GM23338 (cell line): ENCODE measurements around the gene P3H4. TPM values are rescaled to one million over a fixed set of nuclear protein-coding genes. Genes with fewer than 3 reads are reported as not detected.

Source experiments
- ATAC-seq: fragments of 200-7000 bp; cut with Tn5 transposase; 3 replicates; pipeline ENCODE4 v1.9.1; 2020
- DNase-seq: peaks from one replicate; pipeline ENCODE4 v3.0.0-alpha.2; 2015; ENCODE audit warnings: low spot score
- H2AFZ ChIP-seq: fragments of 200-600 bp; sonication (generic); 2 replicates; pipeline ENCODE4 v1.8.0; 2016; ENCODE audit warnings: antibody characterized with exemption, mild to moderate bottlenecking, moderate library complexity
- H3F3A ChIP-seq: fragments of 200-600 bp; sonication (generic); replicated peaks from 2 replicates; pipeline ENCODE4 v1.8.0; 2017; ENCODE audit warnings: antibody characterized with exemption, mixed run types, low read depth
- H3K27ac ChIP-seq: fragments of 200-600 bp; sonication (generic); 2 replicates; pipeline ENCODE4 v1.6.1; 2016; ENCODE audit warnings: low read depth
- H3K27me3 ChIP-seq: fragments of 200-600 bp; sonication (generic); 2 replicates; pipeline ENCODE4 v1.8.0; 2016; ENCODE audit warnings: mild to moderate bottlenecking, mixed run types, moderate library complexity; ENCODE audit not compliant: insufficient read depth
- H3K36me3 ChIP-seq: fragments of 200-600 bp; sonication (generic); 2 replicates; pipeline ENCODE4 v1.8.0; 2016; ENCODE audit warnings: mild to moderate bottlenecking; ENCODE audit not compliant: insufficient read depth
- H3K4me1 ChIP-seq: fragments of 200-600 bp; sonication (generic); 2 replicates; pipeline ENCODE4 v1.8.0; 2016; ENCODE audit warnings: mild to moderate bottlenecking, moderate library complexity; ENCODE audit not compliant: insufficient read depth
- H3K4me2 ChIP-seq: fragments of 200-600 bp; sonication (generic); 2 replicates; pipeline ENCODE4 v1.7.1; 2017; ENCODE audit warnings: mixed run types
- H3K4me3 ChIP-seq: fragments of 200-600 bp; sonication (generic); 2 replicates; pipeline ENCODE4 v1.6.1; 2016; ENCODE audit warnings: mixed run types
- H3K79me2 ChIP-seq: fragments of 200-600 bp; sonication (generic); replicated peaks from 2 replicates; pipeline ENCODE4 v1.8.0; 2017; ENCODE audit warnings: mild to moderate bottlenecking; ENCODE audit not compliant: insufficient read depth
- H3K9me2 ChIP-seq: fragments of 200-600 bp; sonication (generic); 2 replicates; pipeline ENCODE4 v1.8.0; 2017; ENCODE audit not compliant: insufficient read depth
- H4K20me1 ChIP-seq: fragments of 200-600 bp; sonication (generic); replicated peaks from 2 replicates; pipeline ENCODE4 v1.8.0; 2017; ENCODE audit warnings: mild to moderate bottlenecking; ENCODE audit not compliant: insufficient read depth
- H3K27ac Mint-ChIP-seq: 2 replicates; pipeline ENCODE4 v1.8.0; 2020; ENCODE audit warnings: inconsistent platforms, mild to moderate bottlenecking, moderate library complexity, mixed read lengths
- H3K27me3 Mint-ChIP-seq: 3 replicates; pipeline ENCODE4 v1.8.0; 2022; ENCODE audit warnings: low read depth, mild to moderate bottlenecking, moderate library complexity, mixed read lengths, inconsistent platforms; ENCODE audit not compliant: insufficient read depth, poor library complexity
- H3K36me3 Mint-ChIP-seq: 3 replicates; pipeline ENCODE4 v1.8.0; 2021; ENCODE audit warnings: low read depth, mild to moderate bottlenecking, inconsistent platforms, moderate library complexity, mixed read lengths
- H3K4me1 Mint-ChIP-seq: 3 replicates; pipeline ENCODE4 v1.8.0; 2020; ENCODE audit warnings: mild to moderate bottlenecking, inconsistent platforms, mixed read lengths
- H3K4me3 Mint-ChIP-seq: 3 replicates; pipeline ENCODE4 v1.8.0; 2021; ENCODE audit warnings: moderate library complexity, mild to moderate bottlenecking, inconsistent platforms, mixed read lengths
- H3K9me3 Mint-ChIP-seq: 3 replicates; pipeline ENCODE4 v1.8.0; 2020; ENCODE audit warnings: moderate library complexity, mild to moderate bottlenecking, inconsistent platforms, mixed read lengths
- CREB1 ChIP-seq: fragments of 250-450 bp; sonication (Bioruptor Pico); IDR thresholded peaks from 2 replicates; pipeline ENCODE4 v1.5.0; 2020; ENCODE audit warnings: low read depth, mild to moderate bottlenecking, moderate library complexity
- EZH2 ChIP-seq: fragments of 200-600 bp; sonication (generic); IDR thresholded peaks from one replicate; pipeline ENCODE4 v1.8.0; 2017; ENCODE audit warnings: antibody characterized with exemption, mild to moderate bottlenecking, low read depth; ENCODE audit not compliant: unreplicated experiment
- EZH2phosphoT487 ChIP-seq: fragments of 200-600 bp; sonication (generic); IDR thresholded peaks from one replicate; pipeline ENCODE4 v1.8.1; 2018; ENCODE audit warnings: antibody characterized with exemption; ENCODE audit not compliant: unreplicated experiment
- JUNB ChIP-seq: IDR thresholded peaks from one replicate; pipeline ENCODE4 v1.6.1; 2016; ENCODE audit warnings: antibody characterized with exemption; ENCODE audit not compliant: unreplicated experiment
- POLR2AphosphoS5 ChIP-seq: IDR thresholded peaks from 2 replicates; pipeline ENCODE4 v1.6.1; 2016; ENCODE audit warnings: antibody characterized with exemption, low read depth
- STAT1 ChIP-seq: IDR thresholded peaks from one replicate; pipeline ENCODE4 v1.6.1; 2016; ENCODE audit warnings: antibody characterized with exemption; ENCODE audit not compliant: unreplicated experiment
- ZNF114 ChIP-seq: fragments of 250-450 bp; sonication (Bioruptor Pico); IDR thresholded peaks from 2 replicates; pipeline ENCODE4 v1.5.0; 2020; ENCODE audit warnings: mild to moderate bottlenecking, moderate library complexity
- ZNF331 ChIP-seq: fragments of 250-450 bp; sonication (Bioruptor Pico); IDR thresholded peaks from 2 replicates; pipeline ENCODE4 v1.5.0; 2020; ENCODE audit warnings: low read depth, mild to moderate bottlenecking, moderate library complexity
- polyA plus RNA-seq: library from polyadenylated mRNA; unstranded; fragments of >200 nt; fragmentation: Nextera tagmentation; extraction: Ambion mirVana; gene quantifications from 2 replicates; pipeline ENCODE4 v1.2.1, GENCODE V29; 2016
- total RNA-seq: library from RNA; depleted of rRNA; stranded (reverse); fragments of >200 nt; shearing (Covaris generic); gene quantifications from 2 replicates; pipeline ENCODE4 v1.2.3, GENCODE V29; 2014
- TF ChIP-seq, protein P1 (sequence below), 2 experiments: fragments of 200-600 bp in 1 of 2; sonication (generic) in 1 of 2; conservative IDR thresholded peaks; 2 replicates each; pipeline versions ENCODE4 v1.5.1 to v1.6.1; 2016 to 2017; ENCODE audit warnings: antibody characterized with exemption in 2 of 2, low read depth in 2 of 2, mild to moderate bottlenecking in 2 of 2, moderate library complexity in 1 of 2
- TF ChIP-seq, protein P2 (sequence below): IDR thresholded peaks from 2 replicates; pipeline ENCODE4 v1.6.1; 2016; ENCODE audit warnings: antibody characterized with exemption
- TF ChIP-seq, protein P3 (sequence below): fragments of 250-450 bp; sonication (Bioruptor Pico); IDR thresholded peaks from 2 replicates; pipeline ENCODE4 v1.5.0; 2020; ENCODE audit warnings: mild to moderate bottlenecking, moderate library complexity

Gene P3H4
- total and polyA plus RNA-seq, 2 experiments from 2014 or later: 16.0 to 33.3 TPM

DNA sequence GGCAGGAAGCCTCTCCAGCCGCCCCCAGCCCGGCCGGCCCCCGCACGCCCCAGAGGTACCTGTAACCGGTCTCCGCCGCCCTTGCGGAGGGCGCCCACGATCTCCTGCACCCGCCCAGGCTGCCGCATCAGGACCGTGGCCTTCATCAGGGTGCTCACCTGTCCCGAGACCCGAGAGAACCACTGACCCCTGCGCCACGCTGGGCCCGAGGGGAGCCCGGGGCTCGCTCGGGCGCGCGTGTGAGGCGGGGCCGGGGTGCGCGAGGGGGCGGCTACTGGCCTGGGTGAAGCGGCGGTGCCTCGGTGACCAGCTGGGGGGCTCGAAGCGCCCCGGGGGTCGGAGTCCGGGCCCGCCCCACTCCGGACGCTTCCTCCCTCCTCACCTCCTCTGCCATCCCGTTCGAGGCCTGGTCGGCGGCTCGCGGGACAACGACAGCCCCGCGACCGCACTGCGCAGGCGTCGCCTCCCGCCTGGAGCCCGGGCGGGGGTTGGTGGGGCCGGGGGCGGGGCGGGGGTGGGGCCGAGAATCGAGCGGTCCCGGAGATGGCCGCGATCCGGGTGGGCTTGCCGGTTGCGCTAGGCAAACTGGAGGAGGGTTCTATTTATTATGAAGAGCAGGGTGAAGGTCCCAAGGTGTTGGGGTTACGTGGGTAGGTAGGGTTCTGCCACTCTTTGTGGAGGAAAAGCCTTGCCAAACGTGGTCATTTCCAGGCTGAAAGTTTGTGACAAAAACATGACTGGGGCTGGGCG lies 24.2 kb upstream of the P3H4 start, which contains the start of gene NT5C3B:
Gene NT5C3B (minus strand): TSS at position 433 of the 750 bp plus-strand sequence. CDS start 39 bp downstream, at position 394.
- Mint-ChIP-seq H3K27ac (no peak within 1 kb of the TSS), H3K4me3 (peak within 1 kb of the TSS; percentile 89), H3K4me1 (peaks cover 7% of the 10 kb centered on the region; the same call in 2 of the 3 replicates), H3K27me3 (peaks cover 6% of the 10 kb centered on the region), H3K36me3 (peaks cover 16% of the 10 kb centered on the region), H3K9me3 (no peaks in the 10 kb centered on the region)
- H3K79me2 ChIP-seq: peaks cover 12% of the 10 kb centered on the region
- DNase-seq (peak; percentile 64), ATAC-seq (peak; percentile 89)
- peaks cover 7% of the 10 kb centered on the region for H3K4me1 ChIP-seq
- H3K27ac ChIP-seq: no peak within 1 kb of the TSS
- peaks cover 5% of the 10 kb centered on the region; the same call in 1 of the 2 replicates for H3K27me3 ChIP-seq
- peak within 1 kb of the TSS; percentile 95 for H2AFZ ChIP-seq
- H3K4me2 ChIP-seq: peak within 1 kb of the TSS; percentile 90
- H3F3A ChIP-seq: no peaks in the 10 kb centered on the region; the same call in 1 of the 2 replicates
- peak within 1 kb of the TSS; percentile 94 for H3K4me3 ChIP-seq
- no peaks in the 10 kb centered on the region for H3K9me2 ChIP-seq
- TF ChIP-seq ZNF114: no peak
- TF ChIP-seq, protein P1, sequence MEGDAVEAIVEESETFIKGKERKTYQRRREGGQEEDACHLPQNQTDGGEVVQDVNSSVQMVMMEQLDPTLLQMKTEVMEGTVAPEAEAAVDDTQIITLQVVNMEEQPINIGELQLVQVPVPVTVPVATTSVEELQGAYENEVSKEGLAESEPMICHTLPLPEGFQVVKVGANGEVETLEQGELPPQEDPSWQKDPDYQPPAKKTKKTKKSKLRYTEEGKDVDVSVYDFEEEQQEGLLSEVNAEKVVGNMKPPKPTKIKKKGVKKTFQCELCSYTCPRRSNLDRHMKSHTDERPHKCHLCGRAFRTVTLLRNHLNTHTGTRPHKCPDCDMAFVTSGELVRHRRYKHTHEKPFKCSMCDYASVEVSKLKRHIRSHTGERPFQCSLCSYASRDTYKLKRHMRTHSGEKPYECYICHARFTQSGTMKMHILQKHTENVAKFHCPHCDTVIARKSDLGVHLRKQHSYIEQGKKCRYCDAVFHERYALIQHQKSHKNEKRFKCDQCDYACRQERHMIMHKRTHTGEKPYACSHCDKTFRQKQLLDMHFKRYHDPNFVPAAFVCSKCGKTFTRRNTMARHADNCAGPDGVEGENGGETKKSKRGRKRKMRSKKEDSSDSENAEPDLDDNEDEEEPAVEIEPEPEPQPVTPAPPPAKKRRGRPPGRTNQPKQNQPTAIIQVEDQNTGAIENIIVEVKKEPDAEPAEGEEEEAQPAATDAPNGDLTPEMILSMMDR (conservative IDR thresholded peaks at IDR 0.05; ENCODE audit: low read depth in 2 of 2): no peak
- peak; percentile 85 for TF ChIP-seq POLR2AphosphoS5
- peaks cover 9% of the 10 kb centered on the region; the same call in 1 of the 2 replicates for H4K20me1 ChIP-seq
- no peaks in the 10 kb centered on the region; the same call in 1 of the 2 replicates for H3K36me3 ChIP-seq

DNA sequence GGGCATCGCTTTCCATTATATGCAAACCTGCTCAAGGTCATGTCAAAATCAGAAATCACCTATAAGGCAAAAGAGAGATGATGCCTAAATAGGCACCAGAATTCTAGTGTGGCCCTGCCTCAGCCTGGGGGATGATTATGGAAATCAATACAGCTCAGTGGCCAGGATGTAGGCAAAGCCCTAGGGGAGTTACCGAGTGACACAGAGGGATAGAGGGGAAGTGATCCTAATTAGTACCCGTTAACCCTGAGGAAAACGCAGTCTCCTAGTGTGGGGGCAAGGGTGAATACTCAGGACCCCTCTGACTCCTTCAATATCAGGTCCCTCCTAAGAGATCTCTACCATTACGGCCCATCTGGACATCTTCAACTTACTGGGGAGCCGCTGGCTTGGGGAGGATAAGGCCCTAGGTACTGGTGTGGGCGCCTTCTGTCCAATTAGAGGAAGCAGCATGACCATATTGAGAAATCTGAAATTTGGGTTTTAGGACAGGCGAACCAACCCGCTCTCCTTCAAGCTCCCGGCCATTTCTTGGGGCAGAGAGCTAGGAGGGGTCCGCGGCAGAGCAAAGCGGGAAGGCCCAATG lies 23.6 kb upstream of the P3H4 start:
- no peaks in the 10 kb centered on the region; the same call in 1 of the 2 replicates for H3K36me3 ChIP-seq
- peak overlapping the region; percentile 94 for H3K4me3 ChIP-seq
- H3K79me2 ChIP-seq: peaks cover 12% of the 10 kb centered on the region
- H3K27me3 Mint-ChIP-seq: peaks cover 6% of the 10 kb centered on the region
- no peaks in the 10 kb centered on the region for H3K9me2 ChIP-seq
- no peak overlapping the region for H3K27ac Mint-ChIP-seq
- ATAC-seq: peak; percentile 32
- no peaks in the 10 kb centered on the region for H3K9me3 Mint-ChIP-seq
- H3K27ac ChIP-seq: no peak overlapping the region
- DNase-seq: no peak
- peak overlapping the region; percentile 90 for H3K4me2 ChIP-seq
- H3K4me1 Mint-ChIP-seq: peaks cover 7% of the 10 kb centered on the region; the same call in 2 of the 3 replicates
- H3K27me3 ChIP-seq: peaks cover 5% of the 10 kb centered on the region; the same call in 1 of the 2 replicates
- no peaks in the 10 kb centered on the region; the same call in 1 of the 2 replicates for H3F3A ChIP-seq
- H2AFZ ChIP-seq: peak overlapping the region; percentile 92
- H3K4me3 Mint-ChIP-seq: peak overlapping the region; percentile 89
- peaks cover 22% of the 10 kb centered on the region for H3K36me3 Mint-ChIP-seq
- H3K4me1 ChIP-seq: peaks cover 7% of the 10 kb centered on the region
- H4K20me1 ChIP-seq: peaks cover 9% of the 10 kb centered on the region; the same call in 1 of the 2 replicates
- TF ChIP-seq, protein P2, sequence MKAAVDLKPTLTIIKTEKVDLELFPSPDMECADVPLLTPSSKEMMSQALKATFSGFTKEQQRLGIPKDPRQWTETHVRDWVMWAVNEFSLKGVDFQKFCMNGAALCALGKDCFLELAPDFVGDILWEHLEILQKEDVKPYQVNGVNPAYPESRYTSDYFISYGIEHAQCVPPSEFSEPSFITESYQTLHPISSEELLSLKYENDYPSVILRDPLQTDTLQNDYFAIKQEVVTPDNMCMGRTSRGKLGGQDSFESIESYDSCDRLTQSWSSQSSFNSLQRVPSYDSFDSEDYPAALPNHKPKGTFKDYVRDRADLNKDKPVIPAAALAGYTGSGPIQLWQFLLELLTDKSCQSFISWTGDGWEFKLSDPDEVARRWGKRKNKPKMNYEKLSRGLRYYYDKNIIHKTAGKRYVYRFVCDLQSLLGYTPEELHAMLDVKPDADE: no peak
- TF ChIP-seq CREB1 (CRISPR knock-in tag) (no peak), JUNB (no peak), STAT1 (no peak), ZNF114 (no peak), ZNF331 (CRISPR knock-in tag) (no peak), EZH2phosphoT487 (no peak), EZH2 (no peak)
- TF ChIP-seq, protein P3, sequence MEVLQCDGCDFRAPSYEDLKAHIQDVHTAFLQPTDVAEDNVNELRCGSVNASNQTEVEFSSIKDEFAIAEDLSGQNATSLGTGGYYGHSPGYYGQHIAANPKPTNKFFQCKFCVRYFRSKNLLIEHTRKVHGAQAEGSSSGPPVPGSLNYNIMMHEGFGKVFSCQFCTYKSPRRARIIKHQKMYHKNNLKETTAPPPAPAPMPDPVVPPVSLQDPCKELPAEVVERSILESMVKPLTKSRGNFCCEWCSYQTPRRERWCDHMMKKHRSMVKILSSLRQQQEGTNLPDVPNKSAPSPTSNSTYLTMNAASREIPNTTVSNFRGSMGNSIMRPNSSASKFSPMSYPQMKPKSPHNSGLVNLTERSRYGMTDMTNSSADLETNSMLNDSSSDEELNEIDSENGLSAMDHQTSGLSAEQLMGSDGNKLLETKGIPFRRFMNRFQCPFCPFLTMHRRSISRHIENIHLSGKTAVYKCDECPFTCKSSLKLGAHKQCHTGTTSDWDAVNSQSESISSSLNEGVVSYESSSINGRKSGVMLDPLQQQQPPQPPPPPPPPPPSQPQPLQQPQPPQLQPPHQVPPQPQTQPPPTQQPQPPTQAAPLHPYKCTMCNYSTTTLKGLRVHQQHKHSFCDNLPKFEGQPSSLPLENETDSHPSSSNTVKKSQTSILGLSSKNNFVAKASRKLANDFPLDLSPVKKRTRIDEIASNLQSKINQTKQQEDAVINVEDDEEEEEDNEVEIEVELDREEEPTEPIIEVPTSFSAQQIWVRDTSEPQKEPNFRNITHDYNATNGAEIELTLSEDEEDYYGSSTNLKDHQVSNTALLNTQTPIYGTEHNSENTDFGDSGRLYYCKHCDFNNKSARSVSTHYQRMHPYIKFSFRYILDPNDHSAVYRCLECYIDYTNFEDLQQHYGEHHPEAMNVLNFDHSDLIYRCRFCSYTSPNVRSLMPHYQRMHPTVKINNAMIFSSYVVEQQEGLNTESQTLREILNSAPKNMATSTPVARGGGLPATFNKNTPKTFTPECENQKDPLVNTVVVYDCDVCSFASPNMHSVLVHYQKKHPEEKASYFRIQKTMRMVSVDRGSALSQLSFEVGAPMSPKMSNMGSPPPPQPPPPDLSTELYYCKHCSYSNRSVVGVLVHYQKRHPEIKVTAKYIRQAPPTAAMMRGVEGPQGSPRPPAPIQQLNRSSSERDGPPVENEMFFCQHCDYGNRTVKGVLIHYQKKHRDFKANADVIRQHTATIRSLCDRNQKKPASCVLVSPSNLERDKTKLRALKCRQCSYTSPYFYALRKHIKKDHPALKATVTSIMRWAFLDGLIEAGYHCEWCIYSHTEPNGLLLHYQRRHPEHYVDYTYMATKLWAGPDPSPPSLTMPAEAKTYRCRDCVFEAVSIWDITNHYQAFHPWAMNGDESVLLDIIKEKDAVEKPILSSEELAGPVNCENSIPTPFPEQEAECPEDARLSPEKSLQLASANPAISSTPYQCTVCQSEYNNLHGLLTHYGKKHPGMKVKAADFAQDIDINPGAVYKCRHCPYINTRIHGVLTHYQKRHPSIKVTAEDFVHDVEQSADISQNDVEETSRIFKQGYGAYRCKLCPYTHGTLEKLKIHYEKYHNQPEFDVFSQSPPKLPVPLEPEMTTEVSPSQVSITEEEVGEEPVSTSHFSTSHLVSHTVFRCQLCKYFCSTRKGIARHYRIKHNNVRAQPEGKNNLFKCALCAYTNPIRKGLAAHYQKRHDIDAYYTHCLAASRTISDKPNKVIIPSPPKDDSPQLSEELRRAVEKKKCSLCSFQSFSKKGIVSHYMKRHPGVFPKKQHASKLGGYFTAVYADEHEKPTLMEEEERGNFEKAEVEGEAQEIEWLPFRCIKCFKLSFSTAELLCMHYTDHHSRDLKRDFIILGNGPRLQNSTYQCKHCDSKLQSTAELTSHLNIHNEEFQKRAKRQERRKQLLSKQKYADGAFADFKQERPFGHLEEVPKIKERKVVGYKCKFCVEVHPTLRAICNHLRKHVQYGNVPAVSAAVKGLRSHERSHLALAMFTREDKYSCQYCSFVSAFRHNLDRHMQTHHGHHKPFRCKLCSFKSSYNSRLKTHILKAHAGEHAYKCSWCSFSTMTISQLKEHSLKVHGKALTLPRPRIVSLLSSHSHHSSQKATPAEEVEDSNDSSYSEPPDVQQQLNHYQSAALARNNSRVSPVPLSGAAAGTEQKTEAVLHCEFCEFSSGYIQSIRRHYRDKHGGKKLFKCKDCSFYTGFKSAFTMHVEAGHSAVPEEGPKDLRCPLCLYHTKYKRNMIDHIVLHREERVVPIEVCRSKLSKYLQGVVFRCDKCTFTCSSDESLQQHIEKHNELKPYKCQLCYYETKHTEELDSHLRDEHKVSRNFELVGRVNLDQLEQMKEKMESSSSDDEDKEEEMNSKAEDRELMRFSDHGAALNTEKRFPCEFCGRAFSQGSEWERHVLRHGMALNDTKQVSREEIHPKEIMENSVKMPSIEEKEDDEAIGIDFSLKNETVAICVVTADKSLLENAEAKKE: no peak
